Caco-2 (cell line): ENCODE data around the gene FSTL3. TPM values are rescaled to one million over a fixed set of nuclear protein-coding genes. Genes with fewer than 3 reads are reported as not detected.
"Not testable (repeated sequence)": the region's sequence is repeated elsewhere in the genome, so short reads cannot be mapped to it uniquely, and the experiment has no call there.

ENCODE experiments used
- BruUV-seq: library from RNA; stranded (reverse); fragments of 400-500 nt; replicated peaks from 2 replicates; lab custom pipeline; 2021; lab: Mats Ljungman, UMichigan
- CTCF ChIA-PET: fragments of 300-600 bp; sonication (Branson Sonifier 250); formaldehyde crosslinking; loops from one replicate; lab custom pipeline; 2022; ENCODE audit warnings: antibody characterized with exemption; lab: Charles Lee
- POLR2A ChIA-PET: fragments of 300-600 bp; sonication (Branson Sonifier 250); formaldehyde crosslinking; loops from one replicate; lab custom pipeline; 2022; ENCODE audit warnings: antibody characterized with exemption; lab: Charles Lee
- DNase-seq, 2 experiments: peaks; one replicate each; pipeline versions ENCODE4 v3.0.0 to v3.0.0-alpha.2; 2020 to 2022
- H3K27me3 ChIP-seq: replicated peaks from 2 replicates; pipeline ENCODE4 v1.6.0; 2011; ENCODE audit warnings: low read length; ENCODE audit not compliant: control insufficient read depth, insufficient read depth
- H3K36me3 ChIP-seq: 2 replicates; pipeline ENCODE4 v1.5.1; 2011; ENCODE audit warnings: low read length; ENCODE audit not compliant: control insufficient read depth, insufficient read depth
- H3K4me1 ChIP-seq: fragments of 250-450 bp; sonication (Bioruptor Pico); 2 replicates; pipeline ENCODE4 v1.5.1; 2020; ENCODE audit warnings: mild to moderate bottlenecking
- H3K4me3 ChIP-seq: 2 replicates; pipeline ENCODE4 v1.5.1; 2011; ENCODE audit warnings: low read depth, mild to moderate bottlenecking, control low read depth, low read length
- H3K9me3 ChIP-seq: fragments of 250-450 bp; sonication (Bioruptor Pico); 2 replicates; pipeline ENCODE4 v1.5.1; 2020; ENCODE audit warnings: mild to moderate bottlenecking, moderate library complexity
- H3K27ac Mint-ChIP-seq: one replicate; pipeline ENCODE4 v1.8.0; 2022; ENCODE audit warnings: mixed read lengths; ENCODE audit not compliant: unreplicated experiment
- H3K27me3 Mint-ChIP-seq: one replicate; pipeline ENCODE4 v1.8.0; 2022; ENCODE audit warnings: mixed read lengths; ENCODE audit not compliant: insufficient read depth, unreplicated experiment
- H3K36me3 Mint-ChIP-seq: one replicate; pipeline ENCODE4 v1.8.0; 2022; ENCODE audit warnings: mild to moderate bottlenecking, mixed read lengths; ENCODE audit not compliant: insufficient read depth, unreplicated experiment
- H3K4me1 Mint-ChIP-seq: one replicate; pipeline ENCODE4 v1.8.0; 2022; ENCODE audit warnings: low read depth, mixed read lengths; ENCODE audit not compliant: unreplicated experiment
- H3K4me3 Mint-ChIP-seq: one replicate; pipeline ENCODE4 v1.8.0; 2022; ENCODE audit warnings: mild to moderate bottlenecking, moderate library complexity, mixed read lengths; ENCODE audit not compliant: unreplicated experiment
- H3K9me3 Mint-ChIP-seq: one replicate; pipeline ENCODE4 v1.8.0; 2022; ENCODE audit warnings: mixed read lengths; ENCODE audit not compliant: unreplicated experiment
- intact Hi-C: fragments of 100-400 bp; cut with micrococcal nuclease; formaldehyde crosslinking; loops from one replicate; pipeline ENCODE4 v1.10.0; 2022; ENCODE audit not compliant: unreplicated experiment
- total RNA-seq: library from RNA; stranded (reverse); gene quantifications from 2 replicates; pipeline ENCODE4 v1.2.3, GENCODE V29; 2022
- TF ChIP-seq, protein P1 (sequence below), 2 experiments: fragments of 200-600 bp in 1 of 2; IDR thresholded peaks; 1 replicate in 1 of 2; 2 replicates in 1 of 2; pipeline versions ENCODE4 v1.5.1 to v1.8.0; 2011 to 2022; ENCODE audit warnings: antibody characterized with exemption in 1 of 2, control low read depth in 1 of 2, inconsistent platforms in 1 of 2, low read depth in 1 of 2, low read length in 1 of 2, mild to moderate bottlenecking in 1 of 2, moderate library complexity in 1 of 2; ENCODE audit not compliant: insufficient read depth in 1 of 2, severe bottlenecking in 1 of 2, unreplicated experiment in 1 of 2

FSTL3 gene
- total RNA-seq, 1 experiment from 2014 or later, result 26.3 TPM

DNA sequence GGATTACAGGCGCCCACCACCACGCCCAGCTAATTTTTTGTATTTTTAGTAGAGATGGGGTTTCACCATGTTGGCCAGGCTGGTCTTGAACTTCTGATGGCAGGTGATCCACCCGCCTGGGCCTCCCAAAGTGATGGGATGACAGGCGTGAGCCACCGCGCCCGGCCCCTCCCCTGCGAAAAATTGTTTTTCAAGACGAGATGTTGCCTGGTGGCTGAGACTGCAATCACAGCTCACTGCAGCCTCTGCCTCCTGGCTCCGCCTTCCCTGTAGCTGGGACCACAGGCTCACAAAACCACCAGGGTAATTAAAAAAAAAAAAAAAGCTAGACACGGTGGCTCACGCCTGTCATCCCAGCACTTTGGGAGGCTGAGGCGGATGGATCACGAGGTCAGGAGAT, 23.7 kb downstream of the FSTL3 start:
- H3K9me3 ChIP-seq, H3K4me3 ChIP-seq, intact Hi-C loops, DNase-seq, H3K27me3 ChIP-seq, BruUV-seq, H3K4me3 Mint-ChIP-seq, H3K27ac Mint-ChIP-seq, H3K4me1 Mint-ChIP-seq, H3K4me1 ChIP-seq, H3K36me3 ChIP-seq, H3K27me3 Mint-ChIP-seq, H3K36me3 Mint-ChIP-seq, H3K9me3 Mint-ChIP-seq: not testable (repeated sequence)
- ChIA-PET CTCF (interaction anchor here (0.7 kb wide), 1 partner anchor 33 kb away, joined by 4 read pairs; no protein-coding TSS in a partner anchor), POLR2A (interaction anchor here (0.6 kb wide), 1 partner anchor 58 kb away, joined by 4 read pairs; no protein-coding TSS in a partner anchor)

DNA sequence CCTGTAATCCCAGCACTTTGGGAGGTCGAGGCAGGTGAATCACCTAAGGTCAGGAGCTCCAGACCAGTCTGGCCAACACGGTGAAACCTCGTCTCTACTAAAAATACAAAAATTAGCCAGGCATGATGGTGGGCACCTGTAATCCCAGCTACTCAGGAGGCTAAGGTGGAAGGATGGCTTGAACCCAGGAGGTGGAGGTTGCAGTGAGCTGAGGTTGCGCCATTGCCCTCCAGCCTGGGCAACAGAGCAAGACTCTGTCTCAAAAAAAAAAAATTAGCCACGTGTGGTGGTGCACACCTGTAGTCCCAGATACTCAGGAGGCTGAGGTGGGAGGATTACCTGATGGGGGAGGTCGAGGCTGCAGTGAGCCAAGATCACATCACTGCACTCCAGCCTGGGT, 26.7 kb downstream of the FSTL3 start:
- H3K4me3 ChIP-seq, H3K27ac Mint-ChIP-seq, intact Hi-C loops, H3K27me3 Mint-ChIP-seq, POLR2A ChIA-PET, H3K4me3 Mint-ChIP-seq, H3K9me3 Mint-ChIP-seq, H3K36me3 Mint-ChIP-seq, H3K4me1 Mint-ChIP-seq, H3K4me1 ChIP-seq, H3K36me3 ChIP-seq, DNase-seq, BruUV-seq, H3K9me3 ChIP-seq, CTCF ChIA-PET, H3K27me3 ChIP-seq: not testable (repeated sequence)

DNA sequence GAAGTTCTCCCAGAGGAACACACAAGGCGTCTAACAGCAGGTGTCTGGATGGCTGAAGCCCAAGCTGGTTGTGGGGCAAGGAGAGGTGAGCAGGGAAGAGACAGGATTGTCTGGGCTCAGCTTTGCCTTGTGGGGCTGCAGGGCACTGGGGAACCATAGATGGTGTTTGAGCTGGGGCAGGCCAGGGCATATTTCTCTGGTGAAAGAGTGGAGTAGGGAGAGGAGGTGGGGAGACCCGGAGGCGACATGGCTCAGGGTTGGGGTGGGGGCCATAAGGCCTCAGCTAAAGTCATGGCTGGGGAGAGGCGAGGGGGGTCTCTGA, 27.1 kb downstream of the FSTL3 start:
- no TSS peak for BruUV-seq
- no peaks in the 10 kb centered on the region for H3K36me3 ChIP-seq
- H3K27me3 Mint-ChIP-seq, result no peaks in the 10 kb centered on the region
- POLR2A ChIA-PET, result no interaction called here
- no peaks in the 10 kb centered on the region for H3K4me1 ChIP-seq
- TF ChIP-seq, protein P1, sequence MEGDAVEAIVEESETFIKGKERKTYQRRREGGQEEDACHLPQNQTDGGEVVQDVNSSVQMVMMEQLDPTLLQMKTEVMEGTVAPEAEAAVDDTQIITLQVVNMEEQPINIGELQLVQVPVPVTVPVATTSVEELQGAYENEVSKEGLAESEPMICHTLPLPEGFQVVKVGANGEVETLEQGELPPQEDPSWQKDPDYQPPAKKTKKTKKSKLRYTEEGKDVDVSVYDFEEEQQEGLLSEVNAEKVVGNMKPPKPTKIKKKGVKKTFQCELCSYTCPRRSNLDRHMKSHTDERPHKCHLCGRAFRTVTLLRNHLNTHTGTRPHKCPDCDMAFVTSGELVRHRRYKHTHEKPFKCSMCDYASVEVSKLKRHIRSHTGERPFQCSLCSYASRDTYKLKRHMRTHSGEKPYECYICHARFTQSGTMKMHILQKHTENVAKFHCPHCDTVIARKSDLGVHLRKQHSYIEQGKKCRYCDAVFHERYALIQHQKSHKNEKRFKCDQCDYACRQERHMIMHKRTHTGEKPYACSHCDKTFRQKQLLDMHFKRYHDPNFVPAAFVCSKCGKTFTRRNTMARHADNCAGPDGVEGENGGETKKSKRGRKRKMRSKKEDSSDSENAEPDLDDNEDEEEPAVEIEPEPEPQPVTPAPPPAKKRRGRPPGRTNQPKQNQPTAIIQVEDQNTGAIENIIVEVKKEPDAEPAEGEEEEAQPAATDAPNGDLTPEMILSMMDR (IDR thresholded peaks at IDR 0.05; ENCODE audit: insufficient read depth in 1 of 2, low read depth in 1 of 2, low read length in 1 of 2, severe bottlenecking in 1 of 2, unreplicated experiment in 1 of 2), result no peak
- H3K4me3 Mint-ChIP-seq, result no peak overlapping the region
- H3K9me3 ChIP-seq, result no peaks in the 10 kb centered on the region
- intact Hi-C loops, result no loop called here
- H3K27ac Mint-ChIP-seq, result no peak overlapping the region
- H3K4me3 ChIP-seq, result no peak overlapping the region
- no peak for DNase-seq
- CTCF ChIA-PET, result no interaction called here
- H3K9me3 Mint-ChIP-seq, result no peaks in the 10 kb centered on the region
- no peaks in the 10 kb centered on the region for H3K36me3 Mint-ChIP-seq
- H3K27me3 ChIP-seq, result no peaks in the 10 kb centered on the region
- H3K4me1 Mint-ChIP-seq, result no peaks in the 10 kb centered on the region

DNA sequence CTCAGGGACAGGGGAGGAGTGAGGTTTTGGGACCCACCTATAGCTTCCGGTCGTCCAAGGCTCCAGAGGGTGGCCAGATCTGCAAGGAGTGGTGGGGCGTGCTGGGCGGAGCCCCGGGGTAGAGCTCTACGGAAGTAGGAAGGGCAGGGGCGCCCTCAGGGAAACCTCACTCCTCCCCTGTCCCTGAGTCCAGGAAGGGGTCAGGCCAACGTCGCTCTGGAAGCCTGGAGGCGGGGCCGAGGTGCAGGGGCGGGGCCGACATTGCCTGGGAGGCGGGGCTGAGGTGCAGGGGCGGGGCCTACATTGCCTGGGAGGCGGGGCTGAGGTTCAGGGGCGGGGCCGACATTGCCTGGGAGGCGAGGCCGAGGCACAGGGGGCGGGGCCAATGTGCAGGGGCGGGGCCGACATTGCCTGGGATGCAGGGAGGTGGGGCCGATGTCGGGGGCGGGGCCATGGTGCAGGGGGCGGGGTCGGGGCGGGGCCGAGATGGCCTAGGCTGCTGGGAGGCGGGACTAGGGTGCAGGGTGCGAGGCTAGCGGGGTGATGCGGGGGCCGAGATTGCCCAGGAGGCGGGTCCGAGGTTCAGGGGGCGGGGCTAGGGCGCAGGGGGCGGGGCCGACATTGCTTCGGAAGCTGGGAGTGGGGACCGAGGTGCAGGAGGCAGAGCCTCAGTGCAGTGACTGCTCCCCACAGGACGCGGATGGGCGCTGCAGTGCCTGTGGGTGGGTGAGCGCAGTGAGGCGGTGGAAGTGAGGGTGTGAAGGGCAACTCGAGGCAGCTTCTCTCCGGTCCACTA, 27.7 kb downstream of the FSTL3 start:
- Histone ChIP-seq H3K9me3 (no peaks in the 10 kb centered on the region), H3K4me3 (no peak overlapping the region), H3K27me3 (no peaks in the 10 kb centered on the region), H3K4me1 (no peaks in the 10 kb centered on the region), H3K36me3 (no peaks in the 10 kb centered on the region)
- TF ChIP-seq, protein P1 (IDR thresholded peaks at IDR 0.05; ENCODE audit: insufficient read depth in 1 of 2, low read depth in 1 of 2, low read length in 1 of 2, severe bottlenecking in 1 of 2, unreplicated experiment in 1 of 2), result no peak
- intact Hi-C loops, result no loop called here
- Mint-ChIP-seq H3K27ac (no peak overlapping the region), H3K36me3 (no peaks in the 10 kb centered on the region), H3K4me1 (no peaks in the 10 kb centered on the region), H3K27me3 (no peaks in the 10 kb centered on the region), H3K9me3 (no peaks in the 10 kb centered on the region), H3K4me3 (no peak overlapping the region)
- ChIA-PET CTCF (interaction anchor here (1.2 kb wide), 1 partner anchor 30 kb away, joined by 4 read pairs; no protein-coding TSS in a partner anchor), POLR2A (no interaction called here)
- DNase-seq, result peak; percentile 54 to 56
- no TSS peak for BruUV-seq
